GM10248 (cell line): ENCODE measurements around the gene PLCB2.

ENCODE experiments used
- CTCF ChIA-PET: fragments of 300-600 bp; sonication (Branson Sonifier 250); formaldehyde crosslinking; extraction: SDS; loops from one replicate; lab custom pipeline; 2021; ENCODE audit warnings: antibody characterized with exemption; lab: Yijun Ruan, JAX
- POLR2A ChIA-PET: fragments of 350-650 bp; sonication (Branson Sonifier 250); formaldehyde crosslinking; extraction: SDS; loops from one replicate; lab custom pipeline; 2020; ENCODE audit warnings: antibody characterized with exemption; lab: Yijun Ruan, JAX
- DNase-seq: peaks from one replicate; pipeline ENCODE4 v3.0.0; 2012; ENCODE audit errors: extremely low spot score
- CTCF ChIP-seq: IDR thresholded peaks from 2 replicates; pipeline ENCODE4 v1.5.1; 2012; ENCODE audit warnings: mild to moderate bottlenecking, low read depth; ENCODE audit errors: extremely low read depth, missing control alignments, control extremely low read depth

Gene PLCB2

GRCh38 chr15:40302288-40302886, 5.3 kb downstream of the PLCB2 start:
- CTCF ChIA-PET = interaction anchor here (1.0 to 23.2 kb wide), 6 partner anchors 11 to 36 kb away, joined by 3 to 405 read pairs (median 14); no protein-coding TSS in a partner anchor

GRCh38 chr15:40301467-40302179, 6.1 kb downstream of the PLCB2 start:
- CTCF ChIA-PET = interaction anchor here (0.9 to 23.2 kb wide), 5 partner anchors 8 to 36 kb away, joined by 3 to 405 read pairs (median 3); no protein-coding TSS in a partner anchor

More at GRCh38 chr15:40302288-40302886, 5.3 kb downstream of the PLCB2 start:
- POLR2A ChIA-PET = no interaction called here
- TF ChIP-seq CTCF = no peak
- no peak for DNase-seq

GRCh38 chr15:40300771-40301170, 7.0 kb downstream of the PLCB2 start:
- CTCF ChIA-PET = interaction anchor here (0.9 to 23.2 kb wide), 4 partner anchors 9 to 37 kb away, joined by 3 to 405 read pairs (median 6); no protein-coding TSS in a partner anchor
- TF ChIP-seq CTCF = no peak
- DNase-seq = no peak
- POLR2A ChIA-PET = no interaction called here

More at GRCh38 chr15:40301467-40302179, 6.1 kb downstream of the PLCB2 start:
- TF ChIP-seq CTCF = no peak
- POLR2A ChIA-PET = no interaction called here
- DNase-seq = no peak

GRCh38 chr15:40300367-40300766, 7.4 kb downstream of the PLCB2 start:
- no peak for TF ChIP-seq CTCF
- DNase-seq = no peak
- POLR2A ChIA-PET = no interaction called here
- CTCF ChIA-PET = interaction anchor here (0.9 to 23.2 kb wide), 4 partner anchors 21 to 37 kb away, joined by 3 to 405 read pairs (median 10); no protein-coding TSS in a partner anchor

GRCh38 chr15:40298216-40298935, 9.4 kb downstream of the PLCB2 start:
- ChIA-PET CTCF (interaction anchor here (0.7 to 3.2 kb wide), 5 partner anchors 9 to 40 kb away, joined by 3 to 11 read pairs (median 3); no protein-coding TSS in a partner anchor), POLR2A (no interaction called here)
- no peak for TF ChIP-seq CTCF
- no peak for DNase-seq

GRCh38 chr15:40297356-40297755, 10.4 kb downstream of the PLCB2 start:
- DNase-seq = no peak
- TF ChIP-seq CTCF = no peak

More at GRCh38 chr15:40297356-40297755, 10.4 kb downstream of the PLCB2 start:
- ChIA-PET POLR2A (no interaction called here), CTCF (interaction anchor here (0.7 to 3.2 kb wide), 7 partner anchors 8 to 41 kb away, joined by 3 to 11 read pairs (median 3); no protein-coding TSS in a partner anchor)
